Measurements from ENCODE around the gene LMNTD1.

Gene LMNTD1

GRCh38 chr12:25574761-25575160 is 21.7 kb upstream of the LMNTD1 start:
- H3K27ac ChIP-seq: no peak overlapping the region
- TF ChIP-seq ZFX (IDR thresholded peaks at IDR 0.05) (no peak), CTCF (conservative IDR thresholded peaks at IDR 0.05) (no peak)

- H3K27ac ChIP-seq: no peak overlapping the region
- TF ChIP-seq ZFX (IDR thresholded peaks at IDR 0.05) (no peak), CTCF (conservative IDR thresholded peaks at IDR 0.05) (no peak)
Observed at GRCh38 chr12:25573346-25573745, 20.3 kb upstream of the LMNTD1 start.

GRCh38 chr12:25570418-25570817 is 17.3 kb upstream of the LMNTD1 start:
- no peak for TF ChIP-seq CTCF (conservative IDR thresholded peaks at IDR 0.05)
- TF ChIP-seq ZFX (IDR thresholded peaks at IDR 0.05): no peak
- H3K27ac ChIP-seq: no peak overlapping the region

GRCh38 chr12:25566202-25566949 is 13.3 kb upstream of the LMNTD1 start:
- no peak overlapping the region for H3K27ac ChIP-seq
- TF ChIP-seq CTCF (conservative IDR thresholded peaks at IDR 0.05): no peak
- TF ChIP-seq ZFX (IDR thresholded peaks at IDR 0.05): no peak

- H3K27ac ChIP-seq: no peak overlapping the region
- TF ChIP-seq CTCF (conservative IDR thresholded peaks at IDR 0.05) (no peak), ZFX (IDR thresholded peaks at IDR 0.05) (no peak)
Observed at GRCh38 chr12:25558586-25558985, 5.5 kb upstream of the LMNTD1 start.

- peak; percentile 81 for TF ChIP-seq CTCF (conservative IDR thresholded peaks at IDR 0.05)
- no peak for TF ChIP-seq ZFX (IDR thresholded peaks at IDR 0.05)
- no peak overlapping the region for H3K27ac ChIP-seq
Observed at GRCh38 chr12:25557830-25558436, 4.8 kb upstream of the LMNTD1 start.

- no peak for TF ChIP-seq ZFX (IDR thresholded peaks at IDR 0.05)
- TF ChIP-seq CTCF (conservative IDR thresholded peaks at IDR 0.05): no peak
- no peak overlapping the region for H3K27ac ChIP-seq
Observed at GRCh38 chr12:25556153-25556552, 3.1 kb upstream of the LMNTD1 start.

Data from C4-2B (cell line).